PC-9 (cell line): Measurements from ENCODE around the gene ASIC1. TPM values are rescaled to one million over a fixed set of nuclear protein-coding genes. Genes with fewer than 3 reads are reported as not detected.

ENCODE experiments used
- BruUV-seq: library from RNA; stranded (reverse); fragments of 400-500 nt; replicated peaks from 2 replicates; lab custom pipeline; 2021; lab: Mats Ljungman, UMichigan
- CTCF ChIA-PET: fragments of 300-600 bp; sonication (Branson Sonifier 250); formaldehyde crosslinking; loops from one replicate; lab custom pipeline; 2022; ENCODE audit warnings: antibody characterized with exemption; lab: Charles Lee
- POLR2A ChIA-PET: fragments of 300-600 bp; sonication (Branson Sonifier 250); formaldehyde crosslinking; loops from one replicate; lab custom pipeline; 2022; ENCODE audit warnings: antibody characterized with exemption; ENCODE audit not compliant: unreplicated experiment; lab: Charles Lee
- DNase-seq, 2 experiments: peaks; one replicate each; pipeline versions ENCODE4 v3.0.0 to v3.0.0-alpha.2; 2015 to 2022; ENCODE audit warnings: mixed read lengths in 1 of 2
- H2AFZ ChIP-seq: fragments of 200-600 bp; sonication (generic); 2 replicates; pipeline ENCODE4 v1.8.1; 2017; ENCODE audit warnings: antibody characterized with exemption
- H3F3A ChIP-seq: fragments of 200-600 bp; sonication (generic); 2 replicates; pipeline ENCODE4 v1.8.1; 2017; ENCODE audit warnings: antibody characterized with exemption, mild to moderate bottlenecking, low read depth; ENCODE audit not compliant: insufficient read depth
- H3K27ac ChIP-seq: fragments of 200-600 bp; sonication (generic); 2 replicates; pipeline ENCODE4 v1.6.1; 2016; ENCODE audit warnings: mixed run types
- H3K27me3 ChIP-seq: fragments of 200-600 bp; sonication (generic); 2 replicates; pipeline ENCODE4 v1.6.1; 2016; ENCODE audit warnings: low read depth, mixed run types; ENCODE audit not compliant: insufficient read depth
- H3K36me3 ChIP-seq: fragments of 200-600 bp; sonication (generic); 2 replicates; pipeline ENCODE4 v1.6.1; 2016; ENCODE audit warnings: low read depth, mixed run types
- H3K4me1 ChIP-seq: fragments of 200-600 bp; sonication (generic); replicated peaks from 2 replicates; pipeline ENCODE4 v1.6.1; 2016; ENCODE audit warnings: mixed run types; ENCODE audit not compliant: insufficient read depth
- H3K4me2 ChIP-seq: fragments of 200-600 bp; sonication (generic); 2 replicates; pipeline ENCODE4 v1.6.1; 2017; ENCODE audit warnings: mixed run types
- H3K4me3 ChIP-seq: fragments of 200-600 bp; sonication (generic); 2 replicates; pipeline ENCODE4 v1.6.1; 2016; ENCODE audit warnings: mixed run types
- H3K79me2 ChIP-seq: fragments of 200-600 bp; sonication (generic); 2 replicates; pipeline ENCODE4 v1.6.1; 2017; ENCODE audit warnings: low read depth, mixed run types
- H3K9me2 ChIP-seq: fragments of 200-600 bp; sonication (generic); 2 replicates; pipeline ENCODE4 v1.8.1; 2017; ENCODE audit warnings: mild to moderate bottlenecking; ENCODE audit not compliant: insufficient read depth
- H3K9me3 ChIP-seq: fragments of 200-600 bp; sonication (generic); 2 replicates; pipeline ENCODE4 v1.8.1; 2016; ENCODE audit warnings: low read depth; ENCODE audit not compliant: insufficient read depth
- H4K20me1 ChIP-seq: fragments of 200-600 bp; sonication (generic); 2 replicates; pipeline ENCODE4 v1.8.1; 2017; ENCODE audit not compliant: insufficient read depth
- CTCF ChIP-seq: fragments of 200-600 bp; sonication (generic); conservative IDR thresholded peaks from 2 replicates; pipeline ENCODE4 v1.6.1; 2017; ENCODE audit warnings: mixed run types, antibody characterized with exemption, mild to moderate bottlenecking, moderate library complexity
- EZH2 ChIP-seq: fragments of 200-600 bp; sonication (generic); IDR thresholded peaks from 2 replicates; pipeline ENCODE4 v1.8.0; 2017; ENCODE audit warnings: antibody characterized with exemption, low read depth
- intact Hi-C: fragments of 100-400 bp; cut with micrococcal nuclease; formaldehyde crosslinking; loops from one replicate; pipeline ENCODE4 v1.10.0; 2022; ENCODE audit not compliant: unreplicated experiment
- total RNA-seq: library from RNA; stranded (reverse); gene quantifications from 2 replicates; pipeline ENCODE4 v1.2.3, GENCODE V29; 2021

The ASIC1 gene
- total RNA-seq, 1 experiment from 2014 or later = 3.5 TPM

- POLR2A ChIA-PET = interaction anchor here (0.8 kb wide), 1 partner anchor 11 kb away, joined by 6 read pairs; no protein-coding TSS in a partner anchor
- Histone ChIP-seq H3K36me3 (no peaks in the 10 kb centered on the region), H3K4me3 (no peak overlapping the region), H3K27me3 (no peaks in the 10 kb centered on the region), H3F3A (no peaks in the 10 kb centered on the region; the same call in 1 of the 2 replicates), H3K9me2 (no peaks in the 10 kb centered on the region), H3K9me3 (no peaks in the 10 kb centered on the region), H2AFZ (no peak overlapping the region), H3K4me2 (no peak overlapping the region), H3K27ac (no peak overlapping the region), H3K4me1 (peaks cover 12% of the 10 kb centered on the region; the same call in 1 of the 2 replicates), H3K79me2 (peaks cover 5% of the 10 kb centered on the region), H4K20me1 (no peaks in the 10 kb centered on the region)
- CTCF ChIA-PET = no interaction called here
- TF ChIP-seq EZH2 (no peak), CTCF (no peak)
- no TSS peak for BruUV-seq
- intact Hi-C loops = loop anchor here (5.0 to 10.0 kb wide), 3 partner anchors 325 to 1943 kb away; partner anchors contain the start of gene LARP4
- DNase-seq = no peak
Observed at GRCh38 chr12:50079771-50080170, 22.4 kb downstream of the ASIC1 start.

GRCh38 chr12:50081096-50081808 is 23.9 kb downstream of the ASIC1 start:
- H3K9me2 ChIP-seq = no peaks in the 10 kb centered on the region
- DNase-seq = no peak
- H3K27me3 ChIP-seq = no peaks in the 10 kb centered on the region

GRCh38 chr12:50082644-50083043 is 25.2 kb downstream of the ASIC1 start:
- no TSS peak for BruUV-seq
- ChIA-PET POLR2A (no interaction called here), CTCF (no interaction called here)
- Histone ChIP-seq H3K4me1 (peaks cover 12% of the 10 kb centered on the region), H4K20me1 (no peaks in the 10 kb centered on the region), H3K79me2 (peaks cover 12% of the 10 kb centered on the region), H3K36me3 (no peaks in the 10 kb centered on the region), H3K4me2 (no peak overlapping the region), H2AFZ (no peak overlapping the region), H3K4me3 (no peak overlapping the region), H3K27ac (no peak overlapping the region), H3K9me2 (no peaks in the 10 kb centered on the region), H3F3A (peaks cover 8% of the 10 kb centered on the region), H3K9me3 (no peaks in the 10 kb centered on the region), H3K27me3 (no peaks in the 10 kb centered on the region)
- no peak for TF ChIP-seq CTCF
- no peak for TF ChIP-seq EZH2
- intact Hi-C loops = loop anchor here (10.0 kb wide), 1 partner anchor 322 kb away; the partner anchor contains the start of gene LARP4
- DNase-seq = no peak

More at GRCh38 chr12:50081096-50081808, 23.9 kb downstream of the ASIC1 start:
- no peaks in the 10 kb centered on the region for H3K36me3 ChIP-seq
- H3F3A ChIP-seq = peaks cover 5% of the 10 kb centered on the region; the same call in 1 of the 2 replicates
- no peaks in the 10 kb centered on the region for H3K9me3 ChIP-seq
- H4K20me1 ChIP-seq = no peaks in the 10 kb centered on the region
- BruUV-seq = no TSS peak
- no peak overlapping the region for H2AFZ ChIP-seq
- ChIA-PET POLR2A (no interaction called here), CTCF (no interaction called here)
- no peak overlapping the region for H3K27ac ChIP-seq
- no peak overlapping the region for H3K4me2 ChIP-seq
- intact Hi-C loops = loop anchor here (10.0 kb wide), 1 partner anchor 324 kb away; the partner anchor contains the start of gene LARP4
- TF ChIP-seq EZH2 (no peak), CTCF (no peak)
- peaks cover 12% of the 10 kb centered on the region for H3K79me2 ChIP-seq
- no peak overlapping the region for H3K4me3 ChIP-seq
- peaks cover 12% of the 10 kb centered on the region; the same call in 1 of the 2 replicates for H3K4me1 ChIP-seq
